AG08396 (cell line): ENCODE measurements around the gene CD200.

ENCODE experiments used
- DNase-seq: peaks from one replicate; pipeline ENCODE4 v3.0.0; 2012; ENCODE audit warnings: low spot score, mixed read lengths

The CD200 gene

GRCh38 chr3:112333381-112334317, 693 bp downstream of the CD200 start:
- DNase-seq: no peak

GRCh38 chr3:112334691-112335433, 1.9 kb downstream of the CD200 start:
- DNase-seq: no peak

- no peak for DNase-seq
Measured at GRCh38 chr3:112335434-112335781, 2.5 kb downstream of the CD200 start.

DNA sequence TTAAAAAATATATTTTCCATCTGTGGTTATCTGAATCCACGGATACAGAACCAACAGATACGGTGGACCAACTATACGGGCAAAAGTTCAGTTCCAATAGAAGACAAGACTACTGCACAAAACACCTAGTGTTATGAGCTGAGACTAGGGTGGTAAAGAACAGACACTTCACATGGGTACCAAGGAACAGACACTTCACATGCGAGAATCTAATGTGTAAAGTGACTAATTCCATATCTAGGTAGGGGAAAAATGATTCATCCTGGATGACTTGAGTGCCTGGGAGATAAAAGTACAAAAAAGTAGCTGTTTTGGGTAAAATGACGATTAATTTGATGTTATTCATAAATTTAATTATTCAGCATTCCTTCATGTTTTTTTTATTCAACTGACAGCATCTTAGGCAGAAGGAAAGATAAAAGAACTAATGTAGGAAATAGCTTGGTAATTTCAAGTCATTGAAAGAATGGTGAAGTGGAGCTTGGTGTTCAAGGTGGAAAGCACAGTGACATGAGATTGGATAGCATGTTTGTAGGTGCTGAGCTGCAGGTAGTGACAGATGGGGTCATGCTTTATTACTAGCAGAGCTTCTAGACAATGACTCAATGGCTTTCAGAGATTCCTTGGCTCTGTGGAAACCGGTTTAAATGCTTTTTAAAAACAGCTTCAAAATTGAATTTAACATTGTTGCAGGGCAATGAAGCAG, 5.2 kb downstream of the CD200 start:
- no peak for DNase-seq

GRCh38 chr3:112338727-112339056, 5.7 kb downstream of the CD200 start:
- DNase-seq: no peak

- no peak for DNase-seq
Measured at GRCh38 chr3:112339134-112339533, 6.2 kb downstream of the CD200 start.

DNA sequence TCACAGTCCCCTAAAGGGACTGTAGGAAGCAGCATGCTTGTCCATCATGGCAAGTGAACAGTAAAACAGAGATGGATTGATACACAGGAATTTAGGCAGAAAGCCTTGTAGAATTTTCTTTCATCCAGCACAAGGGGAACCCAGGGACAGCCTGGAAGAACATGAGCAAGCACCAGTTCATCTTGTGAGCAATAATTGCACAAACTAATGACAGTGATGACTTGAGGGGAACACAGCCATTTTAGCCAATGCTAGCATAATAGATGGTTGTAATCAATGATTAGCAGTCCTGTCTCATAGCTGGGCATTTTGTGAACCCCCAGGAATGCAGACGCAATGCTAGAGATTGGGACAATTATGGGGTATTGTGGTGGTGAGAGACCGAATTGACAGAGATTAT, 6.7 kb downstream of the CD200 start:
- DNase-seq: no peak

DNA sequence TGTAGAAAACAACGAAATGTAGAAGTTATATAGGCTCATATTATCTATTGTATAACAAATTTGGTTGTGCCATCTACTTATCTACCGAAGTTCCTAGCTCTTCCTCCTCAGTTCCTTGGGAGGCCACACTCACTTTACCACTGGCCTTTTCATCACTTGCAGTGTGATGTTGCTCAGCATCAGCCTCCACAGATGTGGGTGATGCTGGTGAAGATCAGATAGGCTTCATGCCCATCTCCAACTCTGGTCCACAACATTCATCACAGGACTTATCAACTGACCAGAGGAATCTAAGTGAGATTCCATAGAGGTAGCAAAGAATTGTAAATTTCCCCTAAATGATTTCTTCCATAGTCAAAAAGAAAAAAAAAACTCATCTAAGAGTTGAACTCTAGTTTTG, 8.4 kb downstream of the CD200 start:
- DNase-seq: no peak

DNA sequence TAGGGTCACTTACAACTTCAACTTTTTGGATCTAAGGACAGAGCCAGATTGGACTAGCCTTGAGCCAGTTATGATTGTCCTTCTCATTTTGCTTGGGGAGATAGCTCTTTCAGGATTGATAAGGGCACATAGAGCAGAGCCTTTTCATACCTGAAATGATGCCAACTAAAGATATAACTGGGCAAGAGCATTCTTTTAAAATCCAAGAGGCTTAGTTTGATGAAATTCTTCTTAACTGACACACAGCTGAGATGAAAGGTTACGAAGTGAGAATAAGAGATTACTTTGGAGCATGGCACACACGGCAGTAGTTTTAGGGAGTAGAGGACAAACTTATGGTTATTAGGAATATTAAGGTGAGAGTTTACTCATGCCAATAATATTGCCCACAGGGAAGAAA, 12.7 kb downstream of the CD200 start:
- no peak for DNase-seq

DNA sequence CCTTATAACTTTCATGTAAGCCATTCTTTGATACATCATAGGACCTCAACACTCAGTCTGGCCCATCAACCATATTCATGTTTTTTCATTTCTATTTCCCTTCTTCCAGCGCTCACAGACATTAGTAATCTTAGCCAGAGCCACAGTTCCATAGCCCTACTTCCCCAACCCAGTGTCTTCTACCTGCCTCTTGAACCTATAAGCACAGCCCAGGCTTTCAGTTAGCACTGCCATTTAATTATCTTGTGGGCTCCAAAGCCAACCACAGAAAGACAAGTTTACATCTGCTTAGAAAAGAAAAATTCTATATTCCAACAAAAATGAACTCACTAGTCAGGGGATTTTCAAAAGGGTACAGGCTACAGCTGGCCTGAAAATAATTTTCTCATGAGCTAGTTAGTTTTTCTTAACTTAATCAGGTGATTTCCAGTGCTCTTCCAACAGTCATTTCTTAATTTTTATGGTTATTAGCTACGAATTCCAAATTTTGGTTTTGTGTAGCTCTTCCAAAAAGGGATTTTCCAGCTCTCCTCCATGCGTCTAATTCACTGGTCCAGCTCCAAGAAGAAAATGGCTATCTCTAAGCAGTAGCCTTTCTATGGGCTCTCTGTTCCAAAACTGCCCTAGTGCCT, 13.7 kb downstream of the CD200 start:
- no peak for DNase-seq

DNA sequence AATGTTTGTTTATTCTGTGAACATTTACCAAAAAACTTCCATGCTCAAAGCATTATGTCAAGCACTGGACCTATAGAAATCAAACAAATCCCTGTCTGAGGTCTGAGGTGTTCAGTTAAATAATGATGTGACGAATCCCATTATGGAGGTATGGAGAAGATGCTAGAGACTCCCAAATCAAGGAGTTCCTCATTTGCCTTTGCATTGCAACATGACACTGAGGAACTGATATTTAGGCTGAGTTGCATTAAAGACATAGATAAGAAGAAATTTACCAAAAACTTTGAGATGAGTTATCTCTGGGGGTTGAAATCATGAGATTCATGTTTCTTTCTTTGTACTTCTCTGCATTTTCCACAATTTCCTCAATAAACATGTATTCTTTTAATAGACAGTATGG, 16.0 kb downstream of the CD200 start:
- no peak for DNase-seq

DNA sequence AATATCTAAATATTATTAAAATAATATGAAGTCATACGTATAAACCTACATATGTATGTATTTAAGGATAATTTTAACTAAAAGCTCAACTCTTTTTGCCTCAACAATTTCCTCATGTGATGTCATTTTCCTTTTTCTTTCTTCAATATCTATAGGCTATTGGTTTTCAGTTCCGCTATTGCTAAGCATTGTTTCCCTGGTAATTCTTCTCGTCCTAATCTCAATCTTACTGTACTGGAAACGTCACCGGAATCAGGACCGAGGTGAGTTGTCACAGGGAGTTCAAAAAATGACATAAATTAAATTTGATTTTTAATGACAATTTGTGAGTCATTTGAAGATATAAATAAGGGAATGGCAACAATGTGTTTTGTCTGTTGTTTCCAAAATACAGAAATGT, 16.6 kb downstream of the CD200 start:
- no peak for DNase-seq

DNA sequence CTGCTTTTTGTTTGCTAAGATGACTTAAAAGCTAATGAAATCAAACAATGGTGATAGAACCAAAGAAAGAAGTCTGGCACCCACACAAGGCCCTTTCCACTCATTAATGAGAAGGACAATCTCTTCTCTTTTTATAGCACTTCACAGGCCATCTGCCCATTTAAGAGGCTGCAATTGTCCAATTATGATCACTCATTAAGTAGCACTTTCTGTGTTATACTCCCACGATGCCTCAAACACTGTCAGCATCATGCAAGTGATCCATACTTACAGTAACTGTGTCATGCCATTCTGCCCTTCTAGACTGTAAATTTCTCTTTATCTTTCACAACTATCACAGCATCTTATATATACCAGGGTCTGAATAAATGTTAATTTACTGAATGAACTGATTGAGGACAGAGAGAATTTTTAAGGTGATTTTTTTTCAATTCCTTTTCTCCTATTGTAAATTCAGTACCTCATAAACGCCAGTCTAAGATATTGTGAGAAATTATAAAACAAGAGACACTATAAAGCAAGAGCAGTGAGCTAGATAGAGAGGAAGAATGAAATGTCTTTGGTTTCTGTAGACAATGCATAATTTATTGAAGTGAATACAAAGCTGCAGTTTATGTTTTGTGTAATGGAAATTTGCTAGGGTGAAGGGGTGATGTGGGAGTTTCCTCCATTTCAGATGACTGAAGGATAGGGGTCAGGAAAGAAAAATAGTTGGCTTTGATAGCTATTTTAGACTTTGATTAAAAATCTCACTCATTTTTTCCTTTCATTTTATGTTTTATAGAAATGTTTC, 17.3 kb downstream of the CD200 start:
- DNase-seq: no peak

GRCh38 chr3:112351036-112351435, 18.1 kb downstream of the CD200 start:
- DNase-seq: no peak

DNA sequence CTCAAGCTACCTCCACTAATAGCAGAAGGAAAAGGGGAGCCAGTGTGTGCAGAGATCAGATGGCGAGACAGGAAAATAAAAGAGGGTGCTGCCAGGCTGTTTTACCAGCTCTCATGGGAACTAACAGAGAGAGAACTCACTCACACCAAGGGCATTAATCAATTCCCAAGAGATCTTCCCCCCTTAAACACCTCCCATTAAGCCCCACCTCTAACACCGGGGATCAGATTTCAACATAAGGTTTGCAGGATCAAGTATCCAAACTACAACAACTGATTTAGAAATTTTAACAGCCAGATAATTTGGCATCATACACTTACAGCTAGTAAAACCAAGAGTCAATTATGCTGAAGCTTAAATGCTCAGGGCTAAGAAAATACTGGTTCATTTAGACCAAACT, 18.9 kb downstream of the CD200 start:
- DNase-seq: no peak

DNA sequence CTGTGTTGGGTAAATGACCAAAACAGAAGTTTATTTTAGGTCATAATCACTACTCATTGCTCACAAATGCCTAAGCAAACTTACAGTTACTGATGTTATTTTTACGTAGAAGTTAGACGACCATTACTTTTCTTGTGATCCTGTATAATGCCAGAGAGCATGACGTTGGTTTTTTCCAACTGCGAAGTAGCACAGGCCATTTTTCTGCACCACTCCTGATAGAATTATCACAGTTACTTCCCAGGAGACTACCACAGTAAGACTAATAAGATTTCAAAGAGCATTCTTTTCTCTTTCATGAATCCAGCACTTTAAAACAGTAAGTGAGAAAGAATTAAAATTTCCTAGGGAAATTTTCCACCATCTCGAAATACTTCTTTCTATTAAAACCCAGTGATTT, 19.8 kb downstream of the CD200 start:
- no peak for DNase-seq

DNA sequence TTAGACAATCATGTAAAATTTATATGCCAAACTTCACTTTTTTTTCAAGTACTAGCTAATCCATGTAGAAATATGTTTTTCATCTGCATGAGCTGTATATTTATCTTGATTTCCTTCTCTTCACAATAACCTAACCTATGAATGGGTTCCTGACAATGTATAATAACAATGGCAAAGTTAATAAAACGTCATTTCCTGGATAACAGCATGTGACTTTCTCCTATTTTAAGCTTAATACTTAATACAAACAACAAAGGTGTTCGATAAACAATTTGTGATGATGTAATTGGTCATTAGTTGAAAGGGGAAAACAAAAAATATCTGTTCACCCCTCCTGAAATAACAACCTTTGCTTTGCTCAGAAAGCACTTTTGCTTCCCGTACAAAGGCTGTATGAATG, 20.4 kb downstream of the CD200 start:
- DNase-seq: no peak

- DNase-seq: no peak
Measured at GRCh38 chr3:112354642-112355306, 21.8 kb downstream of the CD200 start.

DNA sequence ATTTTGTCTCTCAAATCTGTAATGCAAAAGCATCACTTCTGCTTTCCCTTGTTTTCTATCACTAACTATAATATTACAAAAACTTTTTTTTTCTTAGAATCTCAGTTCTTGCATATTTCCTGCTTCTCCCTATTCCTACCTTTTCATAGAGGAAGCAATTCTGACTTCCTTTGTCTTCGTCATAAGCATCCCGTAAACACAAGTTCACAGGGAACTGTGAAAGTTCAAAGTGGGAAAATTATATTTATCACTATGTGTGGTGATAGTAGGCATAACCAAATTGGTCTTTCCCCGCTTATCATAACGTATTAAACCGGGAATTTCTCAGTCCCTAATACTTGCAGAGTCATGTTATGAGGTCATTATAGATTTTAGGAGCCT, 22.3 kb downstream of the CD200 start:
- DNase-seq: no peak

DNA sequence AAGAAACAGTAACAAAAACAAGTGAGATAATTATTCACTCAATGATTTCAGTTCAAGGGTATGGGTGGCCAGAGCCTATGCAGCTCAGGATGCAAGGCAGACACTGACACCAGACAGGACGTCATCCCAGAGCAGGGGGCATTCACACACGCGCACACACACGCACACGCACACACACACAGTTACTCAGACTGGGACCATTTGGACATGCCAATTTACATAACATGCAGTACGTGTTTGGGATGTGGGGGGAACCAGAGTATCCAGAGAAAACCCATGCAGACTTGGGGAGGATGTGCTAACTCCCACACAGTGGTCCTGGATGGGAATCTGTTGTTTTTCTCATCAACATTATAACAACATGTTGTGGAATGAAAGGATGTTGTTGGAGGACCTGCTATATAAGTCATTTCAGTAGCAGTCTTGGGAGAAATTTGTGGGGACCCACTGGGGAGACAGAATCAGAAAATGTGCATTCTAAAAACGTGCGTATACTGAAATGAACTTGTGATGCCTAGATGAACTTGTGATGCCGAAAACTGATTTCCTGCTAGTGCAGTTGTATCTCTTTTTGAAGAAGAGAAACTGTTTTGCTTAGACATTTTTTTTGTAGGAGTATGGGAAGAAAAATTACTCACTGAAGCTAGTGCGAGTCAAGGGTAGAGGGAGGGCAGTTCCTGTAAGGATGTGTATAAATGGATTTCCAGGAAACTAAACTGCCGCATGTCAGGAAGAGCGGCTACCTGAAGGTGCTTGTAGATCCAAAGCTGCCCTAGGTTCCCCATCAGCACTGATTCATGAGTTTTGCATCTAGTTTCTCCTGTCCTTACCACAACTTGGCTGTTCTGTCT, 25.2 kb downstream of the CD200 start:
- DNase-seq: no peak
